HG02798 (cell line): ENCODE measurements around the gene COX6A2.

Experiments used
- ATAC-seq: cut with Tn5 transposase; IDR thresholded peaks from one replicate; pipeline ENCODE4 v1.9.1; 2021; ENCODE audit warnings: mild to moderate bottlenecking; ENCODE audit not compliant: unreplicated experiment, poor library complexity

COX6A2 gene

GRCh38 chr16:31380201-31380600 lies 48.0 kb downstream of the COX6A2 start:
- no peak for ATAC-seq
